GM06990 (cell line): Measurements from ENCODE around the gene CDH24.
A peak's percentile ranks its signal among the peaks of the same experiment; 100 is the strongest.
"Not testable (repeated sequence)": the region's sequence is repeated elsewhere in the genome, so short reads cannot be mapped to it uniquely, and the experiment has no call there.

Experiments
- DNase-seq: peaks from one replicate; pipeline ENCODE4 v3.0.0-alpha.2; 2011; ENCODE audit not compliant: insufficient read length; ENCODE audit errors: extremely low read depth
- H3K27me3 ChIP-seq: replicated peaks from 2 replicates; pipeline ENCODE4 v1.6.0; 2011; ENCODE audit warnings: low read length; ENCODE audit not compliant: control insufficient read depth, insufficient read depth
- H3K36me3 ChIP-seq: 2 replicates; pipeline ENCODE4 v1.5.1; 2011; ENCODE audit warnings: low read length; ENCODE audit not compliant: control insufficient read depth, insufficient read depth
- H3K4me3 ChIP-seq: replicated peaks from 2 replicates; pipeline ENCODE4 v1.5.1; 2011; ENCODE audit warnings: low read depth, mild to moderate bottlenecking, control low read depth, low read length
- TF ChIP-seq, protein P1 (sequence below): IDR thresholded peaks from 2 replicates; pipeline ENCODE4 v1.5.1; 2011; ENCODE audit warnings: low read length, control low read depth, mild to moderate bottlenecking, inconsistent platforms; ENCODE audit not compliant: insufficient read depth, poor library complexity, severe bottlenecking

Gene CDH24

DNA sequence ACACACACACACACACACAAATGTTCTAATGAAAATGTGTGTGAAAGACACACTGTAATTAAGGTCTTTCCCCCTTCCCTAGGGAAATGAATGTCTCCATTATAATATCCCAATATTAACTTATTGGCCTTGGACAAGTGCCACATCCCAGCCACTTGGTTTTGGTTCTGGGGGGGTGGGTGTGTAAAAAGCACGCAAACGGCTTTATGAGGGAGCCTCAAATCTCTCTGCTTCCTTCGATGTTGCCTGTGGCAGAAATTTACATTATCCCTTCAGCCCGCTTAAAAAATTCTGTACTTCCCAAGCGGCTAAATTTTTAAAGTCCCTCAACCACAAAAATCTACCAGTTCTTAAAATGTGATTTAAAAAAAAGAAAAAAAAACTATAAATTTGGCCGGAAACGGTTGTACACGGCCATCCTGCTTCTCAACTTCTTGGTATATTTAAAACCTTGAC, 47.8 kb downstream of the CDH24 start:
- DNase-seq = no peak
- H3K4me3 ChIP-seq = peak overlapping the region; percentile 65
- H3K36me3 ChIP-seq = no peaks in the 10 kb centered on the region
- TF ChIP-seq, protein P1, sequence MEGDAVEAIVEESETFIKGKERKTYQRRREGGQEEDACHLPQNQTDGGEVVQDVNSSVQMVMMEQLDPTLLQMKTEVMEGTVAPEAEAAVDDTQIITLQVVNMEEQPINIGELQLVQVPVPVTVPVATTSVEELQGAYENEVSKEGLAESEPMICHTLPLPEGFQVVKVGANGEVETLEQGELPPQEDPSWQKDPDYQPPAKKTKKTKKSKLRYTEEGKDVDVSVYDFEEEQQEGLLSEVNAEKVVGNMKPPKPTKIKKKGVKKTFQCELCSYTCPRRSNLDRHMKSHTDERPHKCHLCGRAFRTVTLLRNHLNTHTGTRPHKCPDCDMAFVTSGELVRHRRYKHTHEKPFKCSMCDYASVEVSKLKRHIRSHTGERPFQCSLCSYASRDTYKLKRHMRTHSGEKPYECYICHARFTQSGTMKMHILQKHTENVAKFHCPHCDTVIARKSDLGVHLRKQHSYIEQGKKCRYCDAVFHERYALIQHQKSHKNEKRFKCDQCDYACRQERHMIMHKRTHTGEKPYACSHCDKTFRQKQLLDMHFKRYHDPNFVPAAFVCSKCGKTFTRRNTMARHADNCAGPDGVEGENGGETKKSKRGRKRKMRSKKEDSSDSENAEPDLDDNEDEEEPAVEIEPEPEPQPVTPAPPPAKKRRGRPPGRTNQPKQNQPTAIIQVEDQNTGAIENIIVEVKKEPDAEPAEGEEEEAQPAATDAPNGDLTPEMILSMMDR = no peak
- H3K27me3 ChIP-seq = no peaks in the 10 kb centered on the region

GRCh38 chr14:23008831-23009230, 48.5 kb downstream of the CDH24 start:
- no peaks in the 10 kb centered on the region for H3K27me3 ChIP-seq
- DNase-seq = no peak
- peak overlapping the region; percentile 3; the same call in 1 of the 2 replicates for H3K4me3 ChIP-seq
- TF ChIP-seq, protein P1 = no peak
- H3K36me3 ChIP-seq = no peaks in the 10 kb centered on the region

- H3K36me3 ChIP-seq = no peaks in the 10 kb centered on the region
- H3K27me3 ChIP-seq = no peaks in the 10 kb centered on the region
- peak overlapping the region; percentile 93 for H3K4me3 ChIP-seq
- DNase-seq = peak; percentile 98
- TF ChIP-seq, protein P1 = peak; percentile 48
Measured at GRCh38 chr14:23006544-23007419, 50.5 kb downstream of the CDH24 start.

DNA sequence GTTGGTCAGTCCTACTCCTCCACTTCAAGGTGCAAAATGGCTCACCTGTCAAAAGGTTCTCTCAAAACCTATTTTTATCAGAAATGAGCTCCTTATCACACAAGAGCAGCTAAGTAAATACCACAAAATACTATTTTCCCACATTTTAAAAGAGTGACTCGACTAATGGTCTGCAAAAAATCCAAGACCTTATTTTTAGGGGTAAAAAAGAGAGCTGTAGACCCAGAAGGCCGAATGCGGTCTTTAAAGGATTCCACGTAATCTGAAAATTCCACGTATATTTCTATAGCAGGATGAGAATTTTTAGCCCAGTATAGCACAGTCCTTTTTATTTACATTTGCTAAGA, 51.2 kb downstream of the CDH24 start:
- DNase-seq = no peak
- no peaks in the 10 kb centered on the region for H3K27me3 ChIP-seq
- TF ChIP-seq, protein P1 = no peak
- peak overlapping the region; percentile 93 for H3K4me3 ChIP-seq
- H3K36me3 ChIP-seq = no peaks in the 10 kb centered on the region

DNA sequence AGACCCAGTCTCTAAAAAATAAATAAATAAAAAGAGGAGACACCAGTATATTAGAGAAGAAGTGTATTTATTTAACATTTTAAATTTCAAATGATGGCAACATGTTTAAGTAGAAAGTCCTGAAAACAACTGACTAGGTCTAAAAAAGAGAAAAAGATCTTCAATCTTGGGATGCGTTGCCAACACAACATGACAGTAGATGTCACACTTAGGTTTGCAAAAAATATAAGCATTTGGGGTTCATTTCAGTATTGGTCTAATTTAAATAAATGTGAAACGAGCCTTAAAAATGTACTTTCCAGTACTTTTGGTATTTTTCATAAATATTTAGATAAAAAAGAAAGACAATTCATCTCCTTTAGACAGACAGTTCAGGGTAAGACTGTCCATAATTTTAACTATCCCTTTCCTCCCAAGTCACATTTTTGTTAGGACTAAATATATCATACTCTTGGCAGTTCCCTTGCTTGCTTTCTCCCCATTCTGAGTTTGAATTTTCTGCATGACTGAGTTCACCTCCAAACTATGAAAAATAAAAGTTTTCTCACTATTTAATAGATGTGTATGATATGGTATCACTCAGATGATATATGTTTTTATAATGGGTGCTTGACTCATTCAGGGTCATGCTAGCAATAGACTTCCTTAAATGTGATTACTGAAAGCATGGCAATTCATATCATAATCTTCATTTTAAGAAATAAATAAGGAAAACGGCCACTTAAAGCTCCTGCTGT, 51.7 kb downstream of the CDH24 start:
- Histone ChIP-seq H3K27me3 (no peaks in the 10 kb centered on the region), H3K4me3 (no peak overlapping the region), H3K36me3 (no peaks in the 10 kb centered on the region)
- DNase-seq = no peak
- TF ChIP-seq, protein P1 = no peak

GRCh38 chr14:23004274-23004673, 53.0 kb downstream of the CDH24 start:
- H3K4me3 ChIP-seq, H3K27me3 ChIP-seq, H3K36me3 ChIP-seq, DNase-seq: not testable (repeated sequence)
